GM10266 (cell line): ENCODE results near the gene CEACAM1.
"Not testable (repeated sequence)": the region's sequence is repeated elsewhere in the genome, so short reads cannot be mapped to it uniquely, and the experiment has no call there.

Source experiments
- DNase-seq: peaks from one replicate; pipeline ENCODE4 v3.0.0; 2012; ENCODE audit errors: extremely low spot score
- TF ChIP-seq, protein P1 (sequence below): IDR thresholded peaks from 2 replicates; pipeline ENCODE4 v1.5.1; 2012; ENCODE audit warnings: mild to moderate bottlenecking, low read depth; ENCODE audit not compliant: control insufficient read depth, insufficient read depth; ENCODE audit errors: missing control alignments

The CEACAM1 gene

DNA sequence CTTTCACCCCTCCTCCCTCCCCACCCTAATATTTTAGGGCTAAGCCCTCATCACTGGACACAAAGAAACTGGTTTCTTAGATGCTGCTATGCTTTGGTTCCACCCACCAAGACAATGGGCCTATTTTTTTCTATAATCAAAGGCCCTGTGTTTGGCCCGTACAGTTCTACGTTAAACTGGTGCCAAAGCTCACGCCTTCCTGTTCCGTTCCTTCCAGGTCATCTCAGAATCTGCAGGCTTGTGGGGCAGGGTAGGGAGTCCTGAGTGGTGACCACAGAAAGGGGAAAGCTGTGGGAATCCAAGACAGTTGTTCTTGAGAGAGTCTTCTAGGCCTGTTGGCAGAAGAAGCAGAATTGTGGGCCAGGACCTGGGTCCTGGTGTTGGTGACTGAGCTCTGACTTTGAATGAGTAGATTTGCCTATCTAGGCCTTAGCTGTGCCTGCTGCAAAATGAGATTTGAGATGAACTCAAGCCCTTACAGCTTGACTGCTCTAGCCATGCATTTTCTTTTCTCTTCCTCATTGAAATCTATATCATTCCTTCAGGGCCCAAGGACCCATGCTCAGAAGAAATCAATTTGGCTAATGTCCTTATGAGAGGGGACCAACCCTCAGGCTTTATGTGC, 66.5 kb downstream of the CEACAM1 start:
- no peak for DNase-seq
- TF ChIP-seq, protein P1, sequence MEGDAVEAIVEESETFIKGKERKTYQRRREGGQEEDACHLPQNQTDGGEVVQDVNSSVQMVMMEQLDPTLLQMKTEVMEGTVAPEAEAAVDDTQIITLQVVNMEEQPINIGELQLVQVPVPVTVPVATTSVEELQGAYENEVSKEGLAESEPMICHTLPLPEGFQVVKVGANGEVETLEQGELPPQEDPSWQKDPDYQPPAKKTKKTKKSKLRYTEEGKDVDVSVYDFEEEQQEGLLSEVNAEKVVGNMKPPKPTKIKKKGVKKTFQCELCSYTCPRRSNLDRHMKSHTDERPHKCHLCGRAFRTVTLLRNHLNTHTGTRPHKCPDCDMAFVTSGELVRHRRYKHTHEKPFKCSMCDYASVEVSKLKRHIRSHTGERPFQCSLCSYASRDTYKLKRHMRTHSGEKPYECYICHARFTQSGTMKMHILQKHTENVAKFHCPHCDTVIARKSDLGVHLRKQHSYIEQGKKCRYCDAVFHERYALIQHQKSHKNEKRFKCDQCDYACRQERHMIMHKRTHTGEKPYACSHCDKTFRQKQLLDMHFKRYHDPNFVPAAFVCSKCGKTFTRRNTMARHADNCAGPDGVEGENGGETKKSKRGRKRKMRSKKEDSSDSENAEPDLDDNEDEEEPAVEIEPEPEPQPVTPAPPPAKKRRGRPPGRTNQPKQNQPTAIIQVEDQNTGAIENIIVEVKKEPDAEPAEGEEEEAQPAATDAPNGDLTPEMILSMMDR, result no peak

DNA sequence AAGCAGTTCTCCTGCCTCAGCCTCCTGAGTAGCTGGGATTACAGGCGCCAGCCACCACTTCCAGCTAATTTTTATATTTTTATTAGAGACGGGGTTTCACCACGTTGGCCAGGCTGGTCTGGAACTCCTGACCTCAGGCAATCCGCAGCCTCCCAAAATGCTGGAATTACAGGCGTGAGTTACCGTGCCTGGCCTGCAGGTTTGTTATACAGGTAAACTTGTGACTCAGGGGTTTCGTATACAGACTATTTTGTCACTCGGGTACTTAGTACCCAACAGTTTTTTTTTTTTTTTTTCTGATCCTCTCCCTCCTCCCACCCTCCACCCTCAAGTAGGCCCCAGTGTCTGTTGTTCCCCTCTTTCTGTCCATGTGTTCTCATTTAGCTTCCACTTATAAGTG, 67.0 kb downstream of the CEACAM1 start:
- DNase-seq, result not testable (repeated sequence)

DNA sequence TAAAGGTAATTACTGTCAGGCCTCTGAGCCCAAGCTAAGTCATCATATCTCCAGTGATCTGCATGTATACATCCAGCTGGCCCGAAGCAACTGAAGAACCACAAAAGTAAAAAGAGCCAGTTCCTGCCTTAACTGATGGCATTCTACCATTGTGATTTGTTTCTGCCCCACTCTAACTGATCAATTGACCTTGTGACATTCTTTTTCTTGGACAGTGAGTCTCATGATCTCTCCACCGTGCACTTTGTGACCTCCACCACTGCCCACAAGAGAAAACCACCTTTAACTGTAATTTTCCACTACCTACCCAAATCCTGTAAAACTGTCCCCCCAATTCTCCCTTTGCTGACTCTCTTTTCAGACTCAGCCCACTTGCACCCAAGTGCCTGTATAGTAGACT, 68.4 kb downstream of the CEACAM1 start:
- DNase-seq, result no peak
- TF ChIP-seq, protein P1, result no peak
